ENCODE results near the gene RASAL1.

Gene RASAL1

GRCh38 chr12:113060336-113060960 is 75.1 kb downstream of the RASAL1 start:
- Mint-ChIP-seq H3K4me3 (no peak overlapping the region), H3K27ac (no peak overlapping the region), H3K9me3 (no peaks in the 10 kb centered on the region), H3K4me1 (peaks cover 51% of the 10 kb centered on the region), H3K27me3 (no peaks in the 10 kb centered on the region), H3K36me3 (peaks cover 17% of the 10 kb centered on the region)
- no peak for ATAC-seq

GRCh38 chr12:113059071-113059595 is 76.4 kb downstream of the RASAL1 start:
- no peak for ATAC-seq

GRCh38 chr12:113058553-113058952 is 77.0 kb downstream of the RASAL1 start:
- peaks cover 5% of the 10 kb centered on the region for H3K36me3 Mint-ChIP-seq
- ATAC-seq, result no peak
- H3K9me3 Mint-ChIP-seq, result no peaks in the 10 kb centered on the region
- peaks cover 49% of the 10 kb centered on the region for H3K4me1 Mint-ChIP-seq
- no peak overlapping the region for H3K4me3 Mint-ChIP-seq
- H3K27ac Mint-ChIP-seq, result no peak overlapping the region
- no peaks in the 10 kb centered on the region for H3K27me3 Mint-ChIP-seq

More at GRCh38 chr12:113059071-113059595, 76.4 kb downstream of the RASAL1 start:
- Mint-ChIP-seq H3K4me3 (no peak overlapping the region), H3K4me1 (peaks cover 47% of the 10 kb centered on the region), H3K27me3 (no peaks in the 10 kb centered on the region), H3K9me3 (no peaks in the 10 kb centered on the region), H3K27ac (no peak overlapping the region), H3K36me3 (peaks cover 5% of the 10 kb centered on the region)

GRCh38 chr12:113057565-113058485 is 77.7 kb downstream of the RASAL1 start:
- Mint-ChIP-seq H3K27me3 (no peaks in the 10 kb centered on the region), H3K27ac (peak overlapping the region; percentile 47), H3K36me3 (peaks cover 5% of the 10 kb centered on the region), H3K4me3 (no peak overlapping the region), H3K4me1 (peaks cover 49% of the 10 kb centered on the region), H3K9me3 (no peaks in the 10 kb centered on the region)
- peak; percentile 5 for ATAC-seq

- Mint-ChIP-seq H3K9me3 (no peaks in the 10 kb centered on the region), H3K4me3 (peak within 1 kb of the TSS; percentile 79), H3K27me3 (no peaks in the 10 kb centered on the region), H3K27ac (peak within 1 kb of the TSS; percentile 76), H3K36me3 (peaks cover 5% of the 10 kb centered on the region), H3K4me1 (peaks cover 48% of the 10 kb centered on the region)
- peak; percentile 63 for ATAC-seq
Measured at GRCh38 chr12:113056631-113057488, 78.7 kb downstream of the RASAL1 start, which contains the start of gene DTX1. Gene DTX1, plus strand, starts transcription at chr12:113056730. Its CDS starts 1,463 bp downstream, at chr12:113058193.

- Mint-ChIP-seq H3K4me3 (peak overlapping the region; percentile 79), H3K4me1 (peaks cover 50% of the 10 kb centered on the region), H3K27me3 (no peaks in the 10 kb centered on the region), H3K9me3 (no peaks in the 10 kb centered on the region), H3K27ac (peak overlapping the region; percentile 76), H3K36me3 (peaks cover 5% of the 10 kb centered on the region)
- ATAC-seq, result no peak
Measured at GRCh38 chr12:113056381-113056630, 79.3 kb downstream of the RASAL1 start.

- peak overlapping the region; percentile 79 for H3K4me3 Mint-ChIP-seq
- no peak for ATAC-seq
- no peaks in the 10 kb centered on the region for H3K9me3 Mint-ChIP-seq
- peak overlapping the region; percentile 76 for H3K27ac Mint-ChIP-seq
- no peaks in the 10 kb centered on the region for H3K27me3 Mint-ChIP-seq
- H3K36me3 Mint-ChIP-seq, result no peaks in the 10 kb centered on the region
- peaks cover 55% of the 10 kb centered on the region for H3K4me1 Mint-ChIP-seq
Measured at GRCh38 chr12:113055594-113056380, 79.8 kb downstream of the RASAL1 start.

- H3K36me3 Mint-ChIP-seq, result no peaks in the 10 kb centered on the region
- H3K27ac Mint-ChIP-seq, result peak overlapping the region; percentile 15
- H3K4me1 Mint-ChIP-seq, result peaks cover 63% of the 10 kb centered on the region
- ATAC-seq, result no peak
- H3K27me3 Mint-ChIP-seq, result no peaks in the 10 kb centered on the region
- no peak overlapping the region for H3K4me3 Mint-ChIP-seq
- H3K9me3 Mint-ChIP-seq, result no peaks in the 10 kb centered on the region
Measured at GRCh38 chr12:113054948-113055486, 80.5 kb downstream of the RASAL1 start.

GRCh38 chr12:113052326-113052725 is 83.2 kb downstream of the RASAL1 start:
- no peak overlapping the region for H3K4me3 Mint-ChIP-seq

GRCh38 chr12:113051759-113052158 is 83.8 kb downstream of the RASAL1 start:
- no peaks in the 10 kb centered on the region for H3K27me3 Mint-ChIP-seq
- peaks cover 74% of the 10 kb centered on the region for H3K4me1 Mint-ChIP-seq
- H3K36me3 Mint-ChIP-seq, result no peaks in the 10 kb centered on the region
- no peak overlapping the region for H3K27ac Mint-ChIP-seq
- no peaks in the 10 kb centered on the region for H3K9me3 Mint-ChIP-seq
- no peak overlapping the region for H3K4me3 Mint-ChIP-seq
- no peak for ATAC-seq

More at GRCh38 chr12:113052326-113052725, 83.2 kb downstream of the RASAL1 start:
- no peak for ATAC-seq
- Mint-ChIP-seq H3K27ac (peak overlapping the region; percentile 38), H3K36me3 (no peaks in the 10 kb centered on the region), H3K4me1 (peaks cover 74% of the 10 kb centered on the region), H3K9me3 (no peaks in the 10 kb centered on the region), H3K27me3 (no peaks in the 10 kb centered on the region)

- Mint-ChIP-seq H3K27ac (peak overlapping the region; percentile 7), H3K27me3 (no peaks in the 10 kb centered on the region), H3K4me3 (peak overlapping the region; percentile 9), H3K9me3 (no peaks in the 10 kb centered on the region), H3K36me3 (no peaks in the 10 kb centered on the region), H3K4me1 (peaks cover 67% of the 10 kb centered on the region)
- ATAC-seq, result peak; percentile 74
Measured at GRCh38 chr12:113050795-113051194, 84.8 kb downstream of the RASAL1 start.

GRCh38 chr12:113049976-113050742 is 85.4 kb downstream of the RASAL1 start:
- Mint-ChIP-seq H3K4me1 (peaks cover 61% of the 10 kb centered on the region), H3K4me3 (peak overlapping the region; percentile 9), H3K36me3 (no peaks in the 10 kb centered on the region), H3K27me3 (no peaks in the 10 kb centered on the region), H3K9me3 (no peaks in the 10 kb centered on the region), H3K27ac (peak overlapping the region; percentile 7)
- peak; percentile 75 for ATAC-seq
